Measurements from ENCODE around the gene TMEM60.

The TMEM60 gene

DNA sequence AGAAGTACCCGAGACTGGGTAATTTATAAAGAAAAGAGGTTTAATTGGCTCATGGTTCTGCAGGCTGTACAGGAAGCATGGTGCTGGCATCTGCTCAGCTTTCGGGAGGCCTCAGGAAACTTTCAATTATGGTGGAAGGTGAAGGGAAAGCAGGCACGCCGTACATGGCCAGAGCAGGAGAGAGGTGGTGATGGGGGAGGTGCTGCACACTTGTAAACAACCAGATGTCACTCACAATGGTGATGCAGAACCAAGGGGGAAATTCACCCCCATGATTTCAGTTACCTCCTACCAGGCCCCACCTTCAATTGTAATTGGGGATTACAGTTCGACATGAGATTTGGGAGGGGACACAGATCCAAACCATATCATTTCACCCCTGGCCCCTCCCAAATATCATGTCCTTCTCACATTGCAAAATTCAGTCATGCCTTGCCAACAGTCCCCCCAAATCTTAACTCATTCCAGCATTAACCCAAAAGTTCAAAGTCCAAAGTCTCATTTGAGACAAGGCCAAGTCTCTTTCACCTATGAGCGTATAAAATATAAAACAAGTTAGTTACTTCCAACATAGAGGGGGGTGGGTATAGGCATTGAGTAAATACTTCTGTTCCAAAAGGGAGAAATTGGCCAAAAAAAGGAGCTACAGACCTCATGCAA lies 51.9 kb downstream of the TMEM60 start:
- H3K4me3 ChIP-seq (ENCODE audit: low read depth, low read length): no peak overlapping the region
- no peak for DNase-seq (ENCODE audit: low read depth)
- TF ChIP-seq, protein P1, sequence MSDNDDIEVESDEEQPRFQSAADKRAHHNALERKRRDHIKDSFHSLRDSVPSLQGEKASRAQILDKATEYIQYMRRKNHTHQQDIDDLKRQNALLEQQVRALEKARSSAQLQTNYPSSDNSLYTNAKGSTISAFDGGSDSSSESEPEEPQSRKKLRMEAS (IDR thresholded peaks at IDR 0.05; ENCODE audit: low read depth, low read length): no peak
- TF ChIP-seq, protein P2, sequence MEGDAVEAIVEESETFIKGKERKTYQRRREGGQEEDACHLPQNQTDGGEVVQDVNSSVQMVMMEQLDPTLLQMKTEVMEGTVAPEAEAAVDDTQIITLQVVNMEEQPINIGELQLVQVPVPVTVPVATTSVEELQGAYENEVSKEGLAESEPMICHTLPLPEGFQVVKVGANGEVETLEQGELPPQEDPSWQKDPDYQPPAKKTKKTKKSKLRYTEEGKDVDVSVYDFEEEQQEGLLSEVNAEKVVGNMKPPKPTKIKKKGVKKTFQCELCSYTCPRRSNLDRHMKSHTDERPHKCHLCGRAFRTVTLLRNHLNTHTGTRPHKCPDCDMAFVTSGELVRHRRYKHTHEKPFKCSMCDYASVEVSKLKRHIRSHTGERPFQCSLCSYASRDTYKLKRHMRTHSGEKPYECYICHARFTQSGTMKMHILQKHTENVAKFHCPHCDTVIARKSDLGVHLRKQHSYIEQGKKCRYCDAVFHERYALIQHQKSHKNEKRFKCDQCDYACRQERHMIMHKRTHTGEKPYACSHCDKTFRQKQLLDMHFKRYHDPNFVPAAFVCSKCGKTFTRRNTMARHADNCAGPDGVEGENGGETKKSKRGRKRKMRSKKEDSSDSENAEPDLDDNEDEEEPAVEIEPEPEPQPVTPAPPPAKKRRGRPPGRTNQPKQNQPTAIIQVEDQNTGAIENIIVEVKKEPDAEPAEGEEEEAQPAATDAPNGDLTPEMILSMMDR (IDR thresholded peaks at IDR 0.05; ENCODE audit: low read depth, low read length): no peak
- TF ChIP-seq POLR2A (IDR thresholded peaks at IDR 0.05; ENCODE audit: extremely low read depth, insufficient read length) (no peak), MYC (IDR thresholded peaks at IDR 0.05; ENCODE audit: low read depth, low read length) (no peak)

DNA sequence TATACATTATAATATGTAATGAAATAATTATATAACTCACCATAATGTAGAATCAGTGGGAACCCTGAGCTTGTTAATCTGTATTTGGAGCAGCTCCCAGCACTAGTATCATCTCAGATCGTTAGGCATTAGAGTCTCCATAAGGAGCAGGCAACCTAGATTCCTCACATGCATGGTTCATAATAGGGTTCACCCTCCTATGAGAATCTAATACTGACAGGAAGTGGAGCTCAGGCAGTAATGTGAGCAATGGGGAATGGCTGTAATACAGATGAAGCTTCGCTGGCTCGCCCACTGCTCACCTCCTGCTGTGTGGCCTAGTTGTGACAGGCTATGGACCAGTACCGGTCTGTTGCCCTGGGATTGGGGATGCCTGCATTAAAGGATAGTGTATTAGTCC lies 52.5 kb downstream of the TMEM60 start:
- H3K4me3 ChIP-seq (ENCODE audit: low read depth, low read length): no peak overlapping the region
- TF ChIP-seq, protein P2 (IDR thresholded peaks at IDR 0.05; ENCODE audit: low read depth, low read length): no peak
- no peak for TF ChIP-seq POLR2A (IDR thresholded peaks at IDR 0.05; ENCODE audit: extremely low read depth, insufficient read length)
- TF ChIP-seq MYC (IDR thresholded peaks at IDR 0.05; ENCODE audit: low read depth, low read length): no peak
- TF ChIP-seq, protein P1 (IDR thresholded peaks at IDR 0.05; ENCODE audit: low read depth, low read length): no peak

More for the DNA sequence above, 52.5 kb downstream of the TMEM60 start:
- DNase-seq (ENCODE audit: low read depth): no peak
